ENCODE measurements around the gene ST6GAL1.
"Not testable (repeated sequence)": the region's sequence is repeated elsewhere in the genome, so short reads cannot be mapped to it uniquely, and the experiment has no call there.

ST6GAL1 gene

DNA sequence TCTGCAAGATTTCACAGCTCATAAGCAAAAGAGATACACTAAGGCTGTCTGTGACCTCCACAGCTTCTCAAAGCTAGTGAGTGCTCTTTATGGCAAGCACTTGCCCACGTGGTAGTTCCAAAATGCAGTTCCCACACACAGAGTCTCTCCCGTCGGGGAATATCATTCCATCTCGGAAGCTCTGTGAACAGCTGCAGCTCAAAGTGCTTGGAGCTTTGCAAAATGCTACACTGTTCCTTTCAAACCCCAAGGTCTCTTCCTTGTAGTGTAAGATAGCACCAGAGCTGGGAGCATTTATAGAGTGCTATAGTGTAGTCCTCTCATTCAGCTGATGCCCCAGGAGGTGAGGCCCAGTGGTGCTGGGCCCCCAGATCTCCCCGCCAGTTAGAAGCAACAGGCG, 36.1 kb downstream of the ST6GAL1 start:
- no peak for DNase-seq (ENCODE audit: extremely low read depth in 1 of 2, low read depth in 1 of 2)

DNA sequence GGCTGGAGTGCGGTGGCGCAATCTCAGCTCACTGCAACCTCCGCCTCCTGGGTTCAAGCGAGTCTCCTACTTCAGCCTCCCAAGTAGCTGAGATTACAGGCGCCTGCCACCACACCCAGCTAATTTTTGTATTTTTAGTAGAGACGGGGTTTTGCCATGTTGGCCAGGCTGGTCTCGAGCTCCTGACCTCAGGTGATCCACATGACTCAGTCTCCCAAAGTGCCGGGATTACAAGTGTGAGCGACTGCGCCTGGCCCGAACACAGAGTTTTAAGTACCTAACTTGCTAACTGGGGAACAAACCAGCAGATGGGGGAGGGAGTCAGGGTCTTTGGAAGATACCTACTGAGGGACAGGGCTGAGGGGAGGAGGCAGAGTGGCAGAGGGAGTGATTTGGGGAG, 36.9 kb downstream of the ST6GAL1 start:
- not testable (repeated sequence) for DNase-seq (ENCODE audit: extremely low read depth in 1 of 2, low read depth in 1 of 2)

DNA sequence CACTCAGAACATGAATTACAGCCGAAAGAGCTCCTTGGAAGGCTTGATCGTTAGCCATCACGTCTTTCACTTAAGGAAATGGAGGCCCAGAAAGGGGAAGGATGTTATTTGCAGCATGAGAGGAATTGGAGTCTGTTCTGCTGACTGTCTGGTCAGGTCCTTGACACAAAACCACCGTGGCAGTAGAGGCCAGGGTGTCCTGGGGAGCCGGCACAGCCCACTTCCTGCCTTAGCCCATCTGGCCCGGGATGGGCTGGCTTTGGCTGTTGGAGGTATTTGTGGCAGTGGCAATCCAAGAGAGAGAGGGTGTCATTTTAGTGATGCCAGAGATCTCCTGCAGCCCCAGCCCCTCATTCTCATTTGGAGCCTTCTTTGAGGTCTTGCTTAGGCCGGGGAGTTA, 37.4 kb downstream of the ST6GAL1 start:
- no peak for DNase-seq (ENCODE audit: extremely low read depth in 1 of 2, low read depth in 1 of 2)

DNA sequence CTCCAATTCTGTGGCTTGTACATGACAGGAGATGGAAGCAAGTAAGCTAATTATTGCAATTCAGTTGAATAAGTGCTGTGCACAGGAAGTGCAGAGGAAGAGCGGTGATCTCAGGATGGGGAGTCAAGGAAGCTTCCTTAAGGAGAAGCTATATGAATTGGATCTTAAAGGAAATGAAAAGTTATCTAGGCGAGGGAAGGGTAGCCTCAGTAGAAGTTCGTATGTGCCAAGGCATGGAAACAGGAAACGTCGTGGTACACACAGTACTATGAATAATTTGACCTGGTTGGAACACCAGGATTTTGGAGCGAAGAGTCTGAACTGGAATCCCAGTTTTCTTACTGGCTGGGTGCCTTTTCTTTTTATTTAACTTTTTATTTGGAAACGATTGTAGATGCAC, 39.3 kb downstream of the ST6GAL1 start:
- no peak for DNase-seq (ENCODE audit: extremely low read depth in 1 of 2, low read depth in 1 of 2)

DNA sequence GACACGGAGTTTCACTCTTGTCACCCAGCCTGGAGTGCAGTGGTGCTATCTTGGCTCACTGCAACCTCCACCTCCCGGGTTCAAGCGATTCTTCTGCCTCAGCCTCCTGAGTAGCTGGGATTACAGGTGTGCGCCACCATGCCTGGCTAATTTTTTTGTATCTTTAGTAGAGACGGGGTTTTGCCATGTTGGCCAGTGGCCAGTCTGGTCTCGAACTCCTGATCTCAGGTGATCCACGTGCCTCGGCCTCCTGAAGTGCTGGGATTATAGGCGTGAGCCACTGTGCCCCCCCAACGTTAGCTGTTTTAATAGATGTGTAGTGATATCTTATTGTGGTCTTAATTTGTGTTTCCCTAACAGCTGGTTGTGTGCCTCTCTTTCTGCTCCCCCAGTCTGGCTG, 40.8 kb downstream of the ST6GAL1 start:
- DNase-seq (ENCODE audit: extremely low read depth in 1 of 2, low read depth in 1 of 2): not testable (repeated sequence)

DNA sequence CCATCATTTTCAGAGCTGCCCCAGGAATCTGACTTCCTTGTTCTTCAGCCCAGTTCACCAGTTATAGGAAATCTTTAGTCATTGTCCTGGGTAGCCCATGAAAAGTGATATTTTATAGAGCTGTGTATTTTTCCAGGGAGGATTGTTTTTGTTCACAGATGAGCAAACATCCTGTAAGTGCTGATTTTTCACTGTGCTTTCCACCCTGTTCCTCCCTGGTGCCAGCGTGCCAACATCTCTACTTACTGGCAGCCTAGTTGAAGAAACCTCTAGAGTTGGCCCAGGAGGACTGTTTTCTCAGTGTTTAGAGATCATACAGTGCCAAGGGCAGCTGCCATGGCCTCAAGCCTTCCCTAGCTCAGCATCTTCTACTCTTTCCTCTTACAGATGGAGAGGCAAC, 41.3 kb downstream of the ST6GAL1 start:
- DNase-seq (ENCODE audit: extremely low read depth in 1 of 2, low read depth in 1 of 2): no peak

DNA sequence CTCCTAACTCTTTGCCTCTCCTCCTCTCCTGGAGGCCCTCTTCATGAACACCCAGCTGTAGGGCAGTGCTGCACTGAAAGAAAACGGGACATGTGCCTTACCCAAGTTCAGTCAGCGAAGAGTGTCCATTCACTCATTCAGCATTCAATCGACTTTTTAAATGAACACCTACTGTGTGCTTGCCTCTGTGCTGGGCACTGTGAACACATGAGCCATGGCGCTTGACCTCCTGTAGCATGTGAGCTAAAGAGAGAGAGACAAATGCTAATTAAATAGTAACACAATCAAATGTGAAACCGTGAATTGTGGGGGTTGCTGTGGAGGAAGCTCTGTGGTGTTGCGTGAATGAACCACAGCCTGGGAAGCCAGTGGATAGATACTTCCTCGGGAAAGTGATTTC, 43.4 kb downstream of the ST6GAL1 start:
- DNase-seq (ENCODE audit: extremely low read depth in 1 of 2, low read depth in 1 of 2): no peak

DNA sequence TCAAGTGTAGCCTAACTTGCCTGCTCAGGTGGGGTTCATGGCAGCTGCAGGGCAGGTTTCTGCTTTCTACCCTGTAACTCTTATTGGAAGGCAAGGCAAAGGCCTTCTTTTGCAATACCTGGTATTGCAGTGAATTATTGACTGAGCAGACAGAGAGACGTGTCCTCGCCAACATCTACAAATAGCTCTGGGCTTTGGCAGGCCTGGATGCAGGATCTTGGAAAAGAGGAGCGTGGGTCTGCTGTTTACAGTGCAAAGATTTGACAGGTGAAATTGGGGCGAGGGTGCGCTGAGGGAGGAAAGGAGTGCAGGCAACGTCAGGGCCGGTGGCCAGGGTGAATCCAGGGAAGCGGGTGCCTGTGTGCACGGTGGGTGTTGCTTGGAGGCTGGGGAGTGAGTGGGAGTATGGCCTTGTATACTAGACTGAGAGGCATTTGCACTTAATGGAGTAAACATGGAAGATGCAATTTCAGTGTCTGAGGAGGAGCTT, 44.5 kb downstream of the ST6GAL1 start:
- DNase-seq (ENCODE audit: extremely low read depth in 1 of 2, low read depth in 1 of 2): no peak

DNA sequence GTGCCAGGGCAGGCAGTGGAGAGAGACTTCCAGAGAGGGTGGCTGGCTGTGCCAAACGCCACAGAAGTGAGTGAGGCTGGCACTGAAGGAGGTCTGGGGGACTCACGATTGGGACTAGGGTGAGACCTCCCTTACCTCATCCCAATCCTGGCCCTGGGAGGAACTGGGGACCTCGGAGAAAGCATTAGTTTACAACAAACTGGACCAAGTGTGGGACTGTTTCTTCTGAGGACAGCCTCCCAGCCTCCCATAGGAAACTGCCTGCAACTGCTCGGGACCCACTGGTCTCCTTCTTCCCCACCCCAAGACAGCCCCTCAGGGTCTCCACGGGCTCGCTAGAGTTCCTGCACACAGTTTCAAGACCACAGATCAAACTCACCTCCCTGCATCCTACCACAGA, 45.4 kb downstream of the ST6GAL1 start:
- DNase-seq (ENCODE audit: extremely low read depth in 1 of 2, low read depth in 1 of 2): no peak

DNA sequence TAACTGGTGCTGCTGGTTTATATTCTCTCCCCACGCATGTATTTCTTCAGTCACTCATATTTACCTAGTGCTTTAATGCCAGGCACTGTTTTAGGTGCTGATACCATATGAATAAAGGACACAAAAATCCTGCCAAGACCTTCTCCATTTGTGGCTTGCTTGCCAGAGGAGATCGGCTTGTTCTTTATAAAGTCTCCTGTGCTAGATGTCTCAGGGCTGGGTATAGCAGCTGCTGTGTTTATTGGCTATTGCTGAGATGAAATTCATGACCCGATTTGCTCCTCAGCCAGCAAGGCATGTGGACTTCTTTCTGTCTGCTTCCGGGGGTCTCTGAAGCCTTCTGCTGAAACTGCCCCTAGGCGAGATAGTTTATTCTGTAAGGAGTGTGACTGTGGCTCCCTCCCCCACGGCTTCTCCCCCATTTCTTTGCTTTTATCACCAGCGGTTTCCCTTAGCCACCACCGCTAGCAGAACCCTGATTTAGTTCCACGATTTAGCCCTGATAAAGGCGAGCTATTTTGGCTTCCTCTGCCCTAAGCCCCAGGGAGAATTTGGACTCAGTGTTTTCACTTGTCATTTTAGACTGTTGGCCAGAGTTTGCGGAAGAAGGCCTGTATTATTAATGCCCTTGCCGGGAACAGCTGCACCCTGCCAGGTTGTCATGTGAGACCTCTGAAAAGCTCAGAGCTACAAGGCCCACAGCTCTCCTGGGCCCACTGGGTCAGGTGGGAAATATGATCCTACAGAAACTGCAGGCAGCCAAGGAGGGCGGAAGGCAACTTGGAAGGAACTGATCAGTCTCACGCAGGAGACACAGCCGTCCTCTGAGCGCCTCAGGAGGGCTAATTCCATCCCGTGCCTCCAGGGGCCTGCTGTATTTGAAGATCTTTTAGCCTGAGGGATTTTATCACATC, 46.8 kb downstream of the ST6GAL1 start:
- no peak for DNase-seq (ENCODE audit: extremely low read depth in 1 of 2, low read depth in 1 of 2)

DNA sequence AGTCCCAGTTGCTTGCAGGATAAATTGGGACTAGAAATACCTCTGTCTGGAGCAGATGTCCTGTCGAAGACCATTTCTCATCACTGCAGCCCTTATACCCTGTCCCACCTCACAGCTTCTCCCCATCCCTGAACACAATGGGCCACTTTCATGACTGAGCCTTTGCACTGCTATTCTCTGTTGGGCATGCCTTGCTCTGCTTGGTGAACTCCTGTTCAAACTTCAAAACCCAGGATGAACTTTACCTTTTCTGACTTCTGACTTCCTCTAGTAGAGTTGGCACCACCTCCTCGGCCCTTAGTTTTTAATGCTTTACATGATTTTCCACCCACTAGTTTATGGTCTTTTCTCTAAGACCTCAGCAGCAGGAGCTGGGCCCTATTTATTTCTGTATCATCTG, 48.4 kb downstream of the ST6GAL1 start:
- DNase-seq (ENCODE audit: extremely low read depth in 1 of 2, low read depth in 1 of 2): no peak

DNA sequence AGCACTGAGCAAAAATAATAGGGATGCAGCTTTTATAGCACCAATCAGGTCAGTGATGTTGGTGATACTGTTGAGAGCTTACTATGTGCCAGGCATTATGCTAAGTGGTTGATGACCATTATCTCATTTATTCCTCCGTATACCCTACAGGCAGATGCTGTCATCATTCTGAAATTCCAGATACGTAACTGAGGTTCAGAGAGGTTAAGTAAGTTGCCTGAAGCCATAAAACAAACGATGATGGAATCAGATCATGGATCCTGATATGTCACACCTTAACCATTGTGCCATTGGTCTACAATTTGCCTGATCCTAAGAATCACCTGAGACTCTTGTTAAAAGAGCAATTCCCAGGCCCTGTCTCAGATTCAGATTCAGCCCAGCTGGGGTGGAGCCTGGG, 49.5 kb downstream of the ST6GAL1 start:
- no peak for DNase-seq (ENCODE audit: extremely low read depth in 1 of 2, low read depth in 1 of 2)

DNA sequence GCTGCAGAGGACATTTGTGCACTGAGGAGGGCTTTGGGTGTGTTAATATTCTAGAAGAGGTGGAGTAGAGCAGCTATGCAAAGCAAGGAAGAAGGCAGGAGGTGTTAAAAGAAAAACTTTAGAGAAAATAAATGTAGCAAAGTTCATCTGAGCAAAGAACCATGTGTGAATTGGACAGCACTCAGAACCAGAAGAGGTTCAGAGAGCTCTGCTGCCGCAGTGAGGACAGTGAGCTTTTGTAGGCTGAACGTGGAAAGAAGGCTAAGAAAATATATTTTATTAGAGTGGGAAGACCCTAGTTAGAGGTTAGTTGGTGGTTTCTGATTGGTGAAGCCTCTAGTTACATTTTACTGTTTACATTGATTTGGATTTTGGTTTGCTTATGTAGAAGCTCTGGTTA, 50.7 kb downstream of the ST6GAL1 start:
- DNase-seq (ENCODE audit: extremely low read depth in 1 of 2, low read depth in 1 of 2): no peak

DNA sequence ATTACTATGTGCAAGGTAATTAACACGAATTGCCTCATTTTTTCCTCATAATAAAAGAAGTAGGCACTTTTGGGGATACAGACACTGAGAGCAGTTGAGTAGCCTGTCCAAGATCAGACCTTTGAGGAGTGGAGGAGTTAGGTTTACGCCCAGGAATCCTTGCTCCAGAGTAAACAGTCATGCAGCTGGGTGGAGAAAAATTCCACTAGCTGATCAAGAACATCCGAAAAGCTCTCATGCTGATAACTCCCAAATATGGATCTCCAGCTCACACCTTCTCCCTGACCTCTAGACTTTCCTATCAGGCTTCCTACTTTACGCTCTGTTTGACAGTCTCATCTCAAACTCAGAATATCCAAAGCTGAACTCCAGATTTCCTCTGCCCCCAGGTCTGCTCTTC, 53.3 kb downstream of the ST6GAL1 start:
- DNase-seq (ENCODE audit: extremely low read depth in 1 of 2, low read depth in 1 of 2): no peak

DNA sequence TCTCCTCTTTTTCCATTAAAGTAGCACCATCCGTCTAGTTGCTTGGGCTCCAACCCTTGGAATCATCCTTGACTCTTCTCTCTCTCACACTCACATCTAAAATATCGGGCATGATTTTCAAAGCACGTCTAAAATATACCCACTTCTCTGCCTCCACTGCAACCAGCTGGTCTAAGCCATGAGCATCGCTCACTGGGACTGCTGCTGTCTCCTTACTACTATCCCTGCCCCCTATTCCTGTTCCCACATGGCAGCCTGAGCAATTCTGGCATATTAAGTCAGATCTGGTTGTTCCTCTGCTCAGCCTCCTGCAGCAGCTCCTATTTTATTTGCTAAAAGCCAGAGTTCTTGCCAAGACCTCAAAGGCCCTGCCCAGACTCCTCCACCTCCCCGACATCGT, 53.7 kb downstream of the ST6GAL1 start:
- no peak for DNase-seq (ENCODE audit: extremely low read depth in 1 of 2, low read depth in 1 of 2)

DNA sequence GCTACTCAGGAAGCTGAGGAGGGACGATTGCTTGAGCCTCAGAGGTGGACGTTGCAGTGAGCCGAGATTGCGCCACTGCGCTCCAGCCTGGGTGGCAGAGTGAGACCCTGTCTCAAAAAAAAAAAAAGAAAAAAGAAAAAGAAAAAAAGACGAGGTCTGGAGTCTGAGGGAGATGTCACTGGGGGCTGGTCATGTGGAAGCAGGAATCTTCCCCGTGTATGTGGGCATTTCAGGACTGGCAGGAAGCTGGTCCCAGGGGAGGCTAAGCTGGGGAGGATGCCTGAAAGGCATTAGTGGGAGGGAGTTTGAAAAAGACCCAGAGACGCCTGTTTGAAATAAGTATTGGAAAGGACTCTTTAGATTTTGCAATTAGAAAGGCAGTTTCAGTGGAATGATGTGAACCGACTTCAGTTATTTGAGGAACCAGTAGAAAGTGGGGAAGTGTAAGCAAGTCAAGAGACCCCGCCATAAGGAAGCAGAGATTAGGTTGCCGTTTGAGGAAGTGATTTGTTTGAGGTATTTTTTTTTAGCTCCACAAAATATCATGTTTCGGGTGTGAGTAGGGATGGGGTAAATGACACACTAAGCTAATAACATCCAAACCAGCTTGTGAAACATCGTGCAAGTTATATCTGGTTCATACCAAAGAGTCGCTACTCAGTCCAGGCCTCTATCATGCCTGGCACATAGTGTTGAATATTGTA, 55.5 kb downstream of the ST6GAL1 start:
- DNase-seq (ENCODE audit: extremely low read depth in 1 of 2, low read depth in 1 of 2): no peak

DNA sequence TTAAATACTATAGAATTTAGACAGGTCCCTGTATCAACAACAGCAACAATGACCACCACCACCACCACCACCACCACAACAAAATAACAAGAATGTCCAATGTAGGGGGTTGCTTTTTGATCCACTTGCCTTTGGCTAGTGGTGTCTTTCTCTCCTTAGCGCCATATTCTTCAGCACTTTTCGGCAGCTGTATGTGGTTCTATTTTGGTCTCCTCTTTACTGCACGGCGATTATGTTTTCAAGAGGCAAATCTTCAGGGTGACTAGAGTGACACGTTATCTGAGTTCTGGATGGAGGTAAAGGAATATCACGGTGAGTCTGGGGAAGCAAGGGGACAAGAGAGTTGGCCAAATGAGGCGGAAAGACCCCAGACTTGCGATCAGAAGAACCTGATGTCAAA, 56.1 kb downstream of the ST6GAL1 start:
- no peak for DNase-seq (ENCODE audit: extremely low read depth in 1 of 2, low read depth in 1 of 2)

DNA sequence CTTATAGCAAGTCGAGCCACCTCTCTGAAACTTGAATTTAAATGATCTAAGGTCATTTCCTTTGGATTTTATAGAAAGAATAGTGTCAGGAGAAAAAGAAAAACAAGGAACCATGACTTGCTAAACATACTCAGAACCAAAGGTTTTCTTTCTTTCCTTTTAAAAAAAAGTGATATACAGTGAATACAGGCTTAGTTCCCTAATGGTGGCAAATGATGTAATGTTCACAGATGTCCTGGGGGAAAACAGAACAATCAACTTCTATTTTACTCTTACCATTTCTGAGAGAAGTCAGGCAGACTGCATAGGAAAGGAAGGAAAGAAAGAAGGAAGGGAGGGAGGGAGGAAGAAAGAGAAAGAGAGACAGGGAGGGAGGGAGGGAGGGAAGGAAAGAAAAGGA, 56.5 kb downstream of the ST6GAL1 start:
- no peak for DNase-seq (ENCODE audit: extremely low read depth in 1 of 2, low read depth in 1 of 2)

DNA sequence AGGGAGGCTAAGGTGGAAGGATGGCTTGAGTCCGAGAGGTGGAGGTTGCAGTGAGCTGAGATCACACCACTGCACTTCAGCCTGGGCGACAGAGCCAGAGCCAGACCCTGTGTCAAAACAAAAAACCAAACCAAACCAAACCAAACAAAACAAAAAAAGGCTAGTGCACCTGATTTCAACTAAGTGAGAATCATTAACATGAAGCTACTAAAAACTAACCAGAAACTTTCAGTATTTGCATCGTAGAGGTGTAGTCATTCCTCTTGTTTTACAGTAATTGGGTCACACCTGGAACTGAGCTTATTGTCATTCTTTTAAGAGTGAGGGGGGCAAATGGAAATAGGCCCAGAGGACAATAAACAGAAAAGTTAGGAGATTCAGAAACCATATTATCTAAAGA, 58.5 kb downstream of the ST6GAL1 start:
- no peak for DNase-seq (ENCODE audit: extremely low read depth in 1 of 2, low read depth in 1 of 2)

DNA sequence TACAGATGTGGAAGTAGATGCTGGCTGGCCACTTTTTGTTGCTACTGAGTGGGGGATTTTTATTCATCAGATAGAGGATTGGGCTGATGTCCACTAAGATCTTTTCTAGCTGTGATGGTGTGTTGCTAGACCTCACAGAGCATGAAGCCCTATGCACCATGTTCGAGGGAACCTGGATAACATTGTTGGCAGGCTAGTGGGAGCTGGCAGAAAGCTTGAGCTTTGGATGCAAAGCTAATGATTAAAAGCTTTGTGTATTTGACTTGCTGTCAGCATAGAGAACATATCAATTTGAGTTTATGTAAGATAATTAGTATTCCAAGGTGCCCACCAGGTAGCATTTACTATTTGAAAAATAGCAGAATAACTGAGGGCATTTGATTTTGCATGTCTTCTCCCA, 59.1 kb downstream of the ST6GAL1 start:
- DNase-seq (ENCODE audit: extremely low read depth in 1 of 2, low read depth in 1 of 2): no peak

DNA sequence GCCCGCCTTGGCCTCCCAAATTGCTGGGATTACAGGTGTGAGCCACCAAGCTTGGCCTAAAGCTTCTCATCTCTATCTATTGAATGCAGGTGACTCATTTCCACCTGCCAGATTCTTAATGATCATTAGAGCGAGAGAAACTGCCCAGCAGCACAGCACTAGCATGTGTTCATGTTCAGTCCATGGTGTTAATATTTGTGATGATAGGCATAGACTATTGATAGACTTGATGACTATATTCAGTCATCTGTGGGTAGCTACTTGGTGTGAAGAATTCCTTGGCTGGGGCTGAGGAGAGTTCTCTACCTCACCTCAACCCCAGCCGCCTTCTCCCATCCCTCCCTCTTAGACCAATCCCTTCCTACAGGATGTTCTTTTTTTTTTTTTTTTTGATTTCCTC, 60.0 kb downstream of the ST6GAL1 start:
- no peak for DNase-seq (ENCODE audit: extremely low read depth in 1 of 2, low read depth in 1 of 2)

DNA sequence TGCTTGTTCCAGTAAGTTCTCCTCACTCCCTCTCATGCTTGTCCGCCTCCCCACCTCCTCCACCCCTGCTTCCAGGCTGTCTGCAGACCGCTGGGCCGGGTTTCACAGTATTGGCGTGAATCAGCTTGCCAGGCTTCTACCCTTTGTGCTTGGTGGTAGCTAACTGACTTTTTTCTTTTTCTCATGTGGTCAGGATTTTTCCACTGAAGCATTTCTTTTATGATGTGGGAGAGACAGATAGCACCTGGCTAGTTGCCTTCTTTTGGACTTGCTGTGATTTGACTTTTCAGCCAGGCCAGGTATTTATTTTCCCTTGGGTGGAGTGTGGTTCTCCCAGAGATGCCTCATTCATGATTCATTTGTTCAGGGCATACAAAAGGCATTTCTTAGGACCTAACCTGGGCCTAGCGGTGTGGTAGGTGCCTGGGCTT, 60.6 kb downstream of the ST6GAL1 start:
- no peak for DNase-seq (ENCODE audit: extremely low read depth in 1 of 2, low read depth in 1 of 2)

Measured in activated CD8-positive, alpha-beta memory T cell treated with anti-CD3 and anti-CD28 coated beads for 1 hour (primary cell).